COLO668 (cell line): ENCODE results near the gene CHRDL2.

ENCODE experiments used
- DNase-seq: peaks from one replicate; lab custom pipeline; 2025; ENCODE audit not compliant: unreplicated experiment; lab: John Stamatoyannopoulos, UW

Gene CHRDL2

GRCh38 chr11:74717221-74717969 is 13.8 kb downstream of the CHRDL2 start:
- no peak for DNase-seq

GRCh38 chr11:74714904-74715303 is 16.3 kb downstream of the CHRDL2 start:
- DNase-seq: no peak

GRCh38 chr11:74713686-74714085 is 17.5 kb downstream of the CHRDL2 start:
- no peak for DNase-seq

GRCh38 chr11:74710281-74710938 is 20.8 kb downstream of the CHRDL2 start:
- DNase-seq: no peak

GRCh38 chr11:74709175-74709574 is 22.1 kb downstream of the CHRDL2 start:
- no peak for DNase-seq

- DNase-seq: no peak
Measured at GRCh38 chr11:74707602-74708510, 23.4 kb downstream of the CHRDL2 start.

- DNase-seq: no peak
Measured at GRCh38 chr11:74707182-74707581, 24.0 kb downstream of the CHRDL2 start.

GRCh38 chr11:74703211-74703610 is 28.0 kb downstream of the CHRDL2 start:
- DNase-seq: no peak

- DNase-seq: peak; percentile 42
Measured at GRCh38 chr11:74702383-74703007, 28.7 kb downstream of the CHRDL2 start.

- no peak for DNase-seq
Measured at GRCh38 chr11:74701351-74701750, 29.9 kb downstream of the CHRDL2 start.

GRCh38 chr11:74699615-74700396 is 31.4 kb downstream of the CHRDL2 start:
- no peak for DNase-seq

- DNase-seq: no peak
Measured at GRCh38 chr11:74697722-74698121, 33.5 kb downstream of the CHRDL2 start.

- no peak for DNase-seq
Measured at GRCh38 chr11:74696939-74697675, 34.1 kb downstream of the CHRDL2 start.

GRCh38 chr11:74696500-74696899 is 34.7 kb downstream of the CHRDL2 start:
- DNase-seq: no peak

GRCh38 chr11:74695705-74696280 is 35.4 kb downstream of the CHRDL2 start:
- no peak for DNase-seq

GRCh38 chr11:74694136-74694930 is 36.9 kb downstream of the CHRDL2 start:
- no peak for DNase-seq

- DNase-seq: no peak
Measured at GRCh38 chr11:74693531-74693930, 37.7 kb downstream of the CHRDL2 start.

- DNase-seq: no peak
Measured at GRCh38 chr11:74691755-74692154, 39.5 kb downstream of the CHRDL2 start.

- DNase-seq: no peak
Measured at GRCh38 chr11:74689666-74690065, 41.6 kb downstream of the CHRDL2 start.
